ENCODE data around the gene SEMA5B.

The SEMA5B gene, protein sequence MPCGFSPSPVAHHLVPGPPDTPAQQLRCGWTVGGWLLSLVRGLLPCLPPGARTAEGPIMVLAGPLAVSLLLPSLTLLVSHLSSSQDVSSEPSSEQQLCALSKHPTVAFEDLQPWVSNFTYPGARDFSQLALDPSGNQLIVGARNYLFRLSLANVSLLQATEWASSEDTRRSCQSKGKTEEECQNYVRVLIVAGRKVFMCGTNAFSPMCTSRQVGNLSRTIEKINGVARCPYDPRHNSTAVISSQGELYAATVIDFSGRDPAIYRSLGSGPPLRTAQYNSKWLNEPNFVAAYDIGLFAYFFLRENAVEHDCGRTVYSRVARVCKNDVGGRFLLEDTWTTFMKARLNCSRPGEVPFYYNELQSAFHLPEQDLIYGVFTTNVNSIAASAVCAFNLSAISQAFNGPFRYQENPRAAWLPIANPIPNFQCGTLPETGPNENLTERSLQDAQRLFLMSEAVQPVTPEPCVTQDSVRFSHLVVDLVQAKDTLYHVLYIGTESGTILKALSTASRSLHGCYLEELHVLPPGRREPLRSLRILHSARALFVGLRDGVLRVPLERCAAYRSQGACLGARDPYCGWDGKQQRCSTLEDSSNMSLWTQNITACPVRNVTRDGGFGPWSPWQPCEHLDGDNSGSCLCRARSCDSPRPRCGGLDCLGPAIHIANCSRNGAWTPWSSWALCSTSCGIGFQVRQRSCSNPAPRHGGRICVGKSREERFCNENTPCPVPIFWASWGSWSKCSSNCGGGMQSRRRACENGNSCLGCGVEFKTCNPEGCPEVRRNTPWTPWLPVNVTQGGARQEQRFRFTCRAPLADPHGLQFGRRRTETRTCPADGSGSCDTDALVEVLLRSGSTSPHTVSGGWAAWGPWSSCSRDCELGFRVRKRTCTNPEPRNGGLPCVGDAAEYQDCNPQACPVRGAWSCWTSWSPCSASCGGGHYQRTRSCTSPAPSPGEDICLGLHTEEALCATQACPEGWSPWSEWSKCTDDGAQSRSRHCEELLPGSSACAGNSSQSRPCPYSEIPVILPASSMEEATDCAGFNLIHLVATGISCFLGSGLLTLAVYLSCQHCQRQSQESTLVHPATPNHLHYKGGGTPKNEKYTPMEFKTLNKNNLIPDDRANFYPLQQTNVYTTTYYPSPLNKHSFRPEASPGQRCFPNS

GRCh38 chr3:123027292-123028232 lies at the start of gene SEMA5B:
Gene SEMA5B (minus strand): TSS chr3:123027763. CDS start chr3:122961263, 66,500 bp downstream.
- peak; percentile 29 to 80 (median 69) for DNase-seq

DNA sequence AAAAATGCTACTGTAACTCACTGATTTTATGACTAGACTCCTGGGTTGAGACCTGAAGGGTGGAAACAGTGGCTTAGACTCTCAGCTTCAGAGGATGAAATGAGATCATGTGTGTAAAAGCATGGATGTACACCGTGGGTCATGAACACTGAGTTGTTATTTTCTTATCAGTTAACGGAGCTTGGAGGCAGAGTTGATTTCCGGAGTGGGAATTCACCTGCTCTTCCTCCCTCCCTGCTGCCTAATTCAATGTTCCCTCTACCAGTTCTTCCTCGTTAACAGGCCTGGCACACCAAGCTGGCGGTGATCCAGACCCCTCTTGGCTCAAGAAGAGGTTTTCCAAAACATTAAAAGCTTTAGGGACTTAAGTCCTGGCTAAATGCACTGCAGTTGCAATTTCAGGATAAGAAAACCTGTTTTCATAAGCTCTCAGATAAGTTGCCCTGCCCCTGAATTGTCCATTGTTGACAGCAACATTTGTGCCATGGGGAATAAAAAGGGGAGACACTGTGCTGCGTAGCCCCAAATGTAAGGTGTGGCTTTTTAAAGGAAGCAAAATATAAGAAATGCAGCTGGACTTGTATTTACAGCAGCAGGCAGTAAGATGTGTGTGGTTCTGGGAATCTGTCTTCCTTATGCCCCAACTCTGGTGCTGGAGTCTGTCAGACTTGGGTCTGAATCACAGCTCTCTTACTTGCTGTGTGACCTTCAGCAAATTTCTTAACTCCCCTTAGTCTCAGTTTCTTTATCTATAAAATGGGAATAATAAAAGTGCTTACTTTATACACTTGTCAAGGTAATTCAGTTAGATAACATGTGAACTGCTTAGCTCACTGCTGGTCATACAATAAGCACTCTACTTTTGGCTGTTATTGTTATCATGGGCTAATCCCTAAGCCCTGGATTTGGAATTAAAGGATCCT lies 49.2 kb upstream of the SEMA5B start:
- DNase-seq, result peak in 2 of 3 experiments; percentile 40 to 42

DNA sequence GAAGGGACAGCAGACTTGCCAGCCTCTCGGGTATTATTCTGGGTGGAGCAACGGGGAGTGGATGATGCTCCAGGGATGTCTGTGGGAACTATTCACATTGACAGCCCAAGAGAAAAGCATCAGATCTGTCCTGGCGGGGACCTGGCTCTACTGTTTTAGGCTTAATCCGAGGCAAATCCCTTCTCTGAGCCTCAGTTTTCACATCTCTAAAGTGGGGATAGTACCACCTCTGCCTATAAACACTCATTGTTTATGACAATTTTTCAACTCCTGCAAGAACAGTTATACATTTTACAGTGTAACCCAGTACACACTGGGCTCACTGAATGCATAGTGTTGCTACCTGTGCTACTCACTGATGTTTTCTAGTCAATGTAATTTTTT lies 48.5 kb upstream of the SEMA5B start:
- no peak for DNase-seq

DNA sequence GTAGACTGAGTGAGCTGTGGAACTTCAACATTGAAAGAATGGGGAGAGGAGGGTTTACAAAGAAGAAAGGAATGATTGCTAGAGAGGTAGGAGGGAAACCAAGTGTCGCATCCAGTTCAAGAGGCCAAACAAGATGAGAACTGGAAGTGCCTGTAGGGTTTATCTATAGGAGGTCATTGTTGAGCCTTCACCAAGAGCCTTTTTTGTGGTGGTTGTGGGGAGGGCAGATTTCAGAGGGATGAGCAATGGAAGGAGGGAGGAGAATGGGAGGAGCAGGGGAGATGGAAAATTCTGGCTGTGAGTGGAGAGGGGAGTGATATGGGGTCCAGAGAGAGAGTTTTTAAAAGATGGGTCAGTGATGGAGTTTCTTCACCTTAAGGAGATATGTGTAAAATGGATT lies 47.8 kb upstream of the SEMA5B start:
- no peak for DNase-seq

GRCh38 chr3:123072564-123072963 lies 45.0 kb upstream of the SEMA5B start:
- peak in 1 of 3 experiments; percentile 29 for DNase-seq

DNA sequence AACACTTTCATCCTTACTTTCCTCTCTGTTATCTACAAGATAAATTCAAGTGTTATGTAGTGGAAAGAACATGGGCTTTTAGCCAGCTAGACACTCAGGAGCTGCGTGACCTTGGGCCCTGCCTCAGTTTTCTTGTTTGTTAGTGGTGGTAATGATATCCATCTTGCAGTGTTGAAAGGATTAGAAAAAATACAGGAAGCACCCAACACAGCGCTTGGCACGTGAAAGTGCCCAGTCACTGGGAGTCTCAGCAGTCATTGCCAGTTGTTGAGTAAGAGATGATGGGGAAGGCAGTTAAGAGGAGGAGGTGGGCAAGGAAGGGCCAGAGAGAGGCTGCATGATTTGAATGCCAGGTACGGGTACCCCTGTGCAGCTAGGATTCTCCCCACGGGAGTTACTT lies 44.6 kb upstream of the SEMA5B start:
- DNase-seq, result no peak

DNA sequence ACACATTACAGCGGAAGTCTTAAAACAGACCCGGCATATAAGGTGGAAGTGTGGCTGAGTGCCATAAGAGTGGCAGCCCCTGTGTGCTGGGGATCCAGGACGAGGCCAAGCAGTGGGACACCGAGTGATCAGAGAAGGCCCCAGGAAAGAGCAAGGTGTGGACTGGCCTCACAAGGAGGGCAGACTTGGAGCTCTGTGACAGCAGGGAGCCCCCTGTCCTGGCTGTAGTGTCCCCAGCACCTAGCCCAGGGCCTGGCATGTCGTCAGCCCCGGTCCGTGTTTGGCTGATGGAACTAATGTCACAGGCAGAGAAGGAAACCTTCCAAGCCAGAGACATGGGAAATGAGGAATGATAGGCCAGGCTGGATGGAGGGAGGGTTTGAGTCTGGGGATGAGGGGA lies 44.0 kb upstream of the SEMA5B start:
- no peak for DNase-seq

- no peak for DNase-seq
Observed at GRCh38 chr3:123071146-123071545, 43.6 kb upstream of the SEMA5B start.

DNA sequence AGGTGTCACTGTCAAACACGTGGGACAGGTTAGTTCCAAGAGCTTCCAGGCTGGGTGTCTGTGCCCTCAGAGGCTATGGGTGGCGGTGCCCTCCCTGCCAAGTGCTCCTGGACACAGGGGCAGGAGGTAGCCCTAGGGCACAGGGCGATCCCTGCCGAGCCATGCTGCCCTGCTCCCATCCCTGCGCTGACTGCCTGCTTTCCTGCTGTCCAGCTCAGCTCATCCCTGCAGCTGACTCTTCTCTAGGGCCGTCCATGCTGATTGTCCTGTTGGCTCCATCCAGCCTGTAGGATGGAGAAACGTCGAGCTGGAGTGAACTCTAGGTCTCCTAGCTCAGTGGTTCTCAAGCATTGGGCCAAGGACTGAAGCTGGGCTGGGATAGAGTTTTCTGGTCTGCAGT lies 42.9 kb upstream of the SEMA5B start:
- DNase-seq, result no peak

DNA sequence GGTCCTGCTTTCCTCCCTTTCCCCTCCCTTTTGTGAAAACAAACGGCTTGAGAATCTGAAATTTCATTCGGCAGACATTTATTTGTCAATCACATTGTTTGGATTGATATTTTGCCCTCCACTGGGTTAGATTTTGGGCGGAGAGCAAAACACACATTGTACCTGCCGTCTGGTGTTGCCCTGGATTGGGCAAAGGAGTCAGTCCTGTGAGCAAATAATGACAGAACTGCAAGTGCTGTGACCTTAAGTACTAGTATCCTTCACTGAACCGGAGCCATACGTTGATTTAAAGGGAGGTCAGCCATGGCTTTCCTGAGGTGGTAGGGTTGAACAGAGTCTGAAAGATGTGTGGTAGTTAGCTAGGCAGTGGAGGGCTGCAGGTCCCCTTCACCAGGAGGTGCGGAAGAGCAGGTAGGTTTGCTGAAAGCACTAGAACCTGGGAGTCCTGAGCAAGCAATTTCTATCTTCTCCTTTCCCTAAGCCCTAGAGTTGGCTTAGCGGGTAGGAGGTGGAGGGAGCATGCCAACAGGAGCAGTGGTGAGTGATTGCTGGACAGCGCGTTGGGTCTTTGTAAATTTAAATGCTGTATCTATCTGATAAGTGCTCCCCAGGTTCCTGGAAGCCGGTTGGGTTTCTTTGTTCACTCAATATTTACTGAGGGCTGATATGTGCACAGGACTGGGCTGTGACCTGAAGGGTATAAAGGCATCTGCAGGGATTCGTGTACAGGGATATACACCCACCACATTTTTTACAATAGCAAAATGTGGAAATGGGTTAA lies 41.2 kb upstream of the SEMA5B start:
- no peak for DNase-seq

GRCh38 chr3:123067689-123068600 lies 40.4 kb upstream of the SEMA5B start:
- peak in 2 of 3 experiments; percentile 54 to 67 for DNase-seq

GRCh38 chr3:123066896-123067688 lies 39.5 kb upstream of the SEMA5B start, which contains the start of gene PDIA5:
Gene PDIA5 (plus strand): TSS chr3:123067025. CDS start chr3:123067165, 140 bp downstream.
- DNase-seq, result peak; percentile 84 to 95 (median 91)

- no peak for DNase-seq
Observed at GRCh38 chr3:123066599-123066895, 39.0 kb upstream of the SEMA5B start.

DNA sequence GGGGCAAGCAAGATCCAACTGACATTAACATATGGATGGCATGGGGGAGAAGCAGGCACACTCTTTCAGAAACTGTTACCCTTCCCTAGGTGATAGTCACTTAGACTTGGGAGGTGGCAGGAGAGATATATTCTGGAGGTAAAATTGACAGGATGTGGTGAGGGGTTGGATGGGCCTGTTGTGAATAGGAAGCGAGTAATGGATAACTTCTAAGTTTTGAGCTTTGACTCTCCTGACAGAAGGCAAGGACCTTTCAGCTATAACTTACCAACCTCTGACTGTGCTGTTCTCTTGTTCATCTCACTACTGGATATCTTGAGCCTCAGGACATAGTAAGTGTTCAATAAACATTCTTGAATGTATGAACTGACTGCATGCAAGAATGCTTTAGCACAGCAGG lies 37.4 kb upstream of the SEMA5B start:
- no peak for DNase-seq

DNA sequence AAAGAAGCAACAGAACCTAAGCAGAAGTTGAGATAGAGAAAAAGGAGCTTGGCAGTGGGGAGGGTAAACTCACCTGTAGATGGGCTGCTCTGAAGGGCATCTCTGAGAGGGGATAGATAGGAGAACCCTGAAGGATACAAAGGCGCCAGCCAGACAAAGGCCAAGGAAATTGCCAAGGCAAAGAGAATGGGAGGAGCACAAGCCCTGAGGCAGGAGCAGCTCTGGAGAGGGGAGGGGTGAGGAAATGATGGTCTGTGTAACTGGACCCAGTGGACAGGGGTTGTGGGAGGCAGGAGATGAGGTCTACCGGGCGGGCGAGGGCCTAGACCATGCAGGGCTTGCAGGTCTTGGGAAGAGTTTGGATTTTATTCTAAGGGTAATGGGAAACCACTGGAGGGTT lies 36.9 kb upstream of the SEMA5B start:
- DNase-seq, result no peak

DNA sequence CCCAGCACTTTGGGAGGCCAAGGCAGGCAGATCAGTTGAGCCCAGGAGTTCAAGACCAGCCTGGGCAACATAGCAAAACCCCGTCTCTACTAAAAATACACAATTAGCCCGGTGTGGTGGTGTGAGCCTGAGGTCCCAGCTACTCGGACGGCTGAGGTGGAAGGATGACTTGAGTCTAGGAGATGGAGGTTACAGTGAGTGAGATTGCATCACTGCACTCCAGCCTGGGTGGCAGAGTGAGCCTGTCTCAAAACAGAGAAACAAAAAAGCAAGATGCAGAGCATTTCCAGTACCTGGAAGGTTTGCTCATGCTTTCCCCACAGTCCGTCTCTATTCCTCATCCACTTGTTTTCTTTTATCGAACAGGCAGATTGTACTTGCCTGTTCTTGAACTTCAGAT lies 35.5 kb upstream of the SEMA5B start:
- no peak for DNase-seq

DNA sequence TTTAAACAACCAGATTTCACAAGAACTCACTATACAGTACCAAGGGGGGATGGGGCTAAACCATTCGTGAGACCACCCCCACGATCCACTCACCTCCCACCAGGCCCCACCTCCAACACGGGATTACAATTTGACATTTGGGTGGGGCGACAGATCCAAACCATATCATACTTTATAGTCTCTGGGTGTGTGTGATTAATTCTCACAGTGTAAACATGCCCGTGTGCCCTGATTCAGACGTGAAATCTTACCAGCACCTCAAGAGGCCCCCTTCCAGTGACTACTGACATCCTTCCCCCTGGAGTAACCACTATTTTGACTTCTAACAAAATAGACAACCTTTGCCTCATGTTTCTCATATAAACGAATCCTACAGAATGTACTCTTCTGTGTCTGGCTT lies 34.3 kb upstream of the SEMA5B start:
- DNase-seq, result no peak

DNA sequence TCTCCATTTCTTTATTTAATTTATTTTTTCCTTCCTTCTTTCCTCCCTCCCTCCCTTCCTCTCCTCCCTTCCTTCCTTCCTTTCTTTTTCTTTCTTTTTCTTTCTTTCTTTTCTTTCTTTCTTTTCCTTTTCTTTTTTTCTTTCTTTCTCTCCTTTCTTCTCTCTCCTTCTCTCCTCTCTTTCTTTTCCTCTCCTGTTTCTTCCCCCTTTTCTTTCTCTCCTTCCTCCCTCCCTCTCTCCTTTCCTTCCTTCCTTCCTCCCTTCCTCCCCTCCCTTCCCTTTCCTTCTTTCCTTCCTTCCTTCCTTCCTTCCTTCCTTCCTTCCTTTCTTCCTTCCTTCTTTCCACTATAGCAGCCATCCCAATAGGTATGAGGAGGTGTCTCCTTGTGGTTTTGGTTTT lies 32.5 kb upstream of the SEMA5B start:
- DNase-seq, result no peak
